ENCODE data around the gene APEH. TPM values are rescaled to one million over a fixed set of nuclear protein-coding genes. Genes with fewer than 3 reads are reported as not detected.

Gene APEH
- total and polyA plus RNA-seq, 9 of the 15 experiments (the other 6 are each of a cell fraction or from before 2014, with no cell fraction given), result 70.9 to 177 (median 117) TPM

DNA sequence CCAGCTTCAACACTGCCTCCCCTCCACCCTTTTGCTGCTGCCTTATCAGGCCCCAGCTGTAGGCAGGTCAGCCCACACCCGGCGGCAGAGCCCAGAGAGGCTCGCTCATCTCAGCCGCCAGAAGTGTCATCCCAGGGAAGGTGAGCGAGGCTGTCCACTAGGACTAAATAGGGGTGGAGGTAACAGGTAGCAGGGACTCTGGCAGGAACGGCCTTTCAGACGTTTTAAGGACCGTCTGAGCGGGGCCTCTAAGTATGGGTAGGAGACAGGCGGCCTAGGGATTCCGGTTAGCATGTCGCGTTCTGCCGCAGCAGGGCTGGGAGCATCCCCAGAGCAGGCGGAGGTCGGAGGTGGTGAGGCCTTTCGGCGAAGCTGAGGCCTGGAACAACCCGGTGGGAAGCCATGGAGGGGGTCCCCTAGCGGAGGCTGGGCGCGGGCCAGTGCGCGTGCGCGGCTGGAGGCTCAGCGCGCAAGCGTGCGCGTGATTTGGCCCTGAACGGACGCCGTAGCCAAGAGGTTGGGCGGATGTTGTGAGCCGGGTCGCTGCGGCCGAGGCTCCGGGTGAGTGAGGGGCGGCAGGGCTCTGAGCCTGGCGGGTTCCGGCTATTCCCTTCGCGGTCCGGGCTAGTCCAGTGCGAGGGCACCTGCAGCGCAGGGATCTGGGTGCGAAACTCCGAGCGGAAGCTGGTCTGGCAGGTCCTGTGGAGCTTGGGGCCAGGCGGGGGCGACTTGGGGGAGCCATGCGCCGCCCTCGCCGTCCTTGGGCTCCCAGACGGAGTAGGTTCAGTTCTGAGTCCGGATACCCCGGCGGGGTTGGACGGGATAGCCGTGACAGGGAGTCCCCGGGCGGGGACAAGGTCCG lies 15.1 kb downstream of the APEH start, which contains the start of the genes MST1 and RNF123 (continued):
- TF ChIP-seq, protein P1, sequence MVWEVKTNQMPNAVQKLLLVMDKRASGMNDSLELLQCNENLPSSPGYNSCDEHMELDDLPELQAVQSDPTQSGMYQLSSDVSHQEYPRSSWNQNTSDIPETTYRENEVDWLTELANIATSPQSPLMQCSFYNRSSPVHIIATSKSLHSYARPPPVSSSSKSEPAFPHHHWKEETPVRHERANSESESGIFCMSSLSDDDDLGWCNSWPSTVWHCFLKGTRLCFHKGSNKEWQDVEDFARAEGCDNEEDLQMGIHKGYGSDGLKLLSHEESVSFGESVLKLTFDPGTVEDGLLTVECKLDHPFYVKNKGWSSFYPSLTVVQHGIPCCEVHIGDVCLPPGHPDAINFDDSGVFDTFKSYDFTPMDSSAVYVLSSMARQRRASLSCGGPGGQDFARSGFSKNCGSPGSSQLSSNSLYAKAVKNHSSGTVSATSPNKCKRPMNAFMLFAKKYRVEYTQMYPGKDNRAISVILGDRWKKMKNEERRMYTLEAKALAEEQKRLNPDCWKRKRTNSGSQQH (CRISPR knock-in tag; IDR thresholded peaks at IDR 0.05), result peak; percentile 64; the same call in 1 of the 2 replicates
- no peak for TF ChIP-seq ZNF134 (CRISPR knock-in tag; conservative IDR thresholded peaks at IDR 0.05)
- TF ChIP-seq BMI1 (IDR thresholded peaks at IDR 0.05; ENCODE audit: low read length), result no peak
- TF ChIP-seq FOS (IDR thresholded peaks at IDR 0.05; ENCODE audit: extremely low read depth, insufficient read length), result no peak
- TF ChIP-seq, protein P2, sequence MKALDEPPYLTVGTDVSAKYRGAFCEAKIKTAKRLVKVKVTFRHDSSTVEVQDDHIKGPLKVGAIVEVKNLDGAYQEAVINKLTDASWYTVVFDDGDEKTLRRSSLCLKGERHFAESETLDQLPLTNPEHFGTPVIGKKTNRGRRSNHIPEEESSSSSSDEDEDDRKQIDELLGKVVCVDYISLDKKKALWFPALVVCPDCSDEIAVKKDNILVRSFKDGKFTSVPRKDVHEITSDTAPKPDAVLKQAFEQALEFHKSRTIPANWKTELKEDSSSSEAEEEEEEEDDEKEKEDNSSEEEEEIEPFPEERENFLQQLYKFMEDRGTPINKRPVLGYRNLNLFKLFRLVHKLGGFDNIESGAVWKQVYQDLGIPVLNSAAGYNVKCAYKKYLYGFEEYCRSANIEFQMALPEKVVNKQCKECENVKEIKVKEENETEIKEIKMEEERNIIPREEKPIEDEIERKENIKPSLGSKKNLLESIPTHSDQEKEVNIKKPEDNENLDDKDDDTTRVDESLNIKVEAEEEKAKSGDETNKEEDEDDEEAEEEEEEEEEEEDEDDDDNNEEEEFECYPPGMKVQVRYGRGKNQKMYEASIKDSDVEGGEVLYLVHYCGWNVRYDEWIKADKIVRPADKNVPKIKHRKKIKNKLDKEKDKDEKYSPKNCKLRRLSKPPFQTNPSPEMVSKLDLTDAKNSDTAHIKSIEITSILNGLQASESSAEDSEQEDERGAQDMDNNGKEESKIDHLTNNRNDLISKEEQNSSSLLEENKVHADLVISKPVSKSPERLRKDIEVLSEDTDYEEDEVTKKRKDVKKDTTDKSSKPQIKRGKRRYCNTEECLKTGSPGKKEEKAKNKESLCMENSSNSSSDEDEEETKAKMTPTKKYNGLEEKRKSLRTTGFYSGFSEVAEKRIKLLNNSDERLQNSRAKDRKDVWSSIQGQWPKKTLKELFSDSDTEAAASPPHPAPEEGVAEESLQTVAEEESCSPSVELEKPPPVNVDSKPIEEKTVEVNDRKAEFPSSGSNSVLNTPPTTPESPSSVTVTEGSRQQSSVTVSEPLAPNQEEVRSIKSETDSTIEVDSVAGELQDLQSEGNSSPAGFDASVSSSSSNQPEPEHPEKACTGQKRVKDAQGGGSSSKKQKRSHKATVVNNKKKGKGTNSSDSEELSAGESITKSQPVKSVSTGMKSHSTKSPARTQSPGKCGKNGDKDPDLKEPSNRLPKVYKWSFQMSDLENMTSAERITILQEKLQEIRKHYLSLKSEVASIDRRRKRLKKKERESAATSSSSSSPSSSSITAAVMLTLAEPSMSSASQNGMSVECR (CRISPR knock-in tag; IDR thresholded peaks at IDR 0.05), result peak; percentile 81; the same call in 1 of the 2 replicates
- TF ChIP-seq NFE2L1 (tag; IDR thresholded peaks at IDR 0.05; ENCODE audit: borderline replicate concordance, low read depth), result no peak
- TF ChIP-seq SMAD3 (CRISPR knock-in tag; conservative IDR thresholded peaks at IDR 0.05), result no peak
- TF ChIP-seq CEBPB (tag; IDR thresholded peaks at IDR 0.05), result no peak
- no peak for TF ChIP-seq IFI16 (CRISPR knock-in tag; IDR thresholded peaks at IDR 0.05)
- TF ChIP-seq EGR1 (conservative IDR thresholded peaks at IDR 0.05), result peak; percentile 57
- peak; percentile 76 for TF ChIP-seq SUPT5H (IDR thresholded peaks at IDR 0.05)
- TF ChIP-seq, protein P3, sequence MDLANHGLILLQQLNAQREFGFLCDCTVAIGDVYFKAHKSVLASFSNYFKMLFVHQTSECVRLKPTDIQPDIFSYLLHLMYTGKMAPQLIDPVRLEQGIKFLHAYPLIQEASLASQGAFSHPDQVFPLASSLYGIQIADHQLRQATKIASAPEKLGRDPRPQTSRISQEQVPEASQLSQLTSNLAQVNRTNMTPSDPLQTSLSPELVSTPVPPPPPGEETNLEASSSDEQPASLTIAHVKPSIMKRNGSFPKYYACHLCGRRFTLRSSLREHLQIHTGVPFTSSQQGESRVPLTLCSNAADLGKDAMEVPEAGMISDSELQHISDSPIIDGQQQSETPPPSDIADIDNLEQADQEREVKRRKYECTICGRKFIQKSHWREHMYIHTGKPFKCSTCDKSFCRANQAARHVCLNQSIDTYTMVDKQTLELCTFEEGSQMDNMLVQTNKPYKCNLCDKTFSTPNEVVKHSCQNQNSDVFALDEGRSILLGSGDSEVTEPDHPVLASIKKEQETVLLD (IDR thresholded peaks at IDR 0.05), result peak; percentile 87
- TF ChIP-seq ZNF217 (CRISPR knock-in tag; IDR thresholded peaks at IDR 0.05), result no peak
- no peak for TF ChIP-seq ZFP30 (CRISPR knock-in tag; IDR thresholded peaks at IDR 0.05; ENCODE audit: borderline replicate concordance)
- TF ChIP-seq, protein P4, sequence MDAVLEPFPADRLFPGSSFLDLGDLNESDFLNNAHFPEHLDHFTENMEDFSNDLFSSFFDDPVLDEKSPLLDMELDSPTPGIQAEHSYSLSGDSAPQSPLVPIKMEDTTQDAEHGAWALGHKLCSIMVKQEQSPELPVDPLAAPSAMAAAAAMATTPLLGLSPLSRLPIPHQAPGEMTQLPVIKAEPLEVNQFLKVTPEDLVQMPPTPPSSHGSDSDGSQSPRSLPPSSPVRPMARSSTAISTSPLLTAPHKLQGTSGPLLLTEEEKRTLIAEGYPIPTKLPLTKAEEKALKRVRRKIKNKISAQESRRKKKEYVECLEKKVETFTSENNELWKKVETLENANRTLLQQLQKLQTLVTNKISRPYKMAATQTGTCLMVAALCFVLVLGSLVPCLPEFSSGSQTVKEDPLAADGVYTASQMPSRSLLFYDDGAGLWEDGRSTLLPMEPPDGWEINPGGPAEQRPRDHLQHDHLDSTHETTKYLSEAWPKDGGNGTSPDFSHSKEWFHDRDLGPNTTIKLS (IDR thresholded peaks at IDR 0.05; ENCODE audit: borderline replicate concordance, low read depth), result no peak
- TF ChIP-seq NCOA2 (IDR thresholded peaks at IDR 0.05; ENCODE audit: partially characterized antibody in 2 of 2), result no peak
- TF ChIP-seq YY1 (IDR thresholded peaks at IDR 0.05; ENCODE audit: borderline replicate concordance in 1 of 3, control insufficient read depth in 1 of 3, extremely low read depth in 1 of 3, insufficient read depth in 3 of 3, insufficient read length in 1 of 3, insufficient replicate concordance in 2 of 3, low read depth in 1 of 3, low read length in 2 of 3), result peak in 1 of 3 experiments; percentile 35
